ENCODE data around the gene NAGA. TPM values are rescaled to one million over a fixed set of nuclear protein-coding genes. Genes with fewer than 3 reads are reported as not detected.
A peak's percentile ranks its signal among the peaks of the same experiment; 100 is the strongest.

NAGA gene
- total and polyA plus RNA-seq, 2 donors (not counting 1 experiment from before 2014, with no cell fraction given): 13.2 to 20.2 TPM

- WGBS (ENCODE audit: insufficient coverage): under 1% methylated on average over 68 of the region's 71 CpGs
- Mint-ChIP-seq H3K27ac (peak within 1 kb of the TSS; percentile 97), H3K4me3 (peak within 1 kb of the TSS; percentile 96), H3K27me3 (no peaks in the 10 kb centered on the region), H3K4me1 (peaks cover 41% of the 10 kb centered on the region), H3K9me3 (ENCODE audit: insufficient read depth) (no peaks in the 10 kb centered on the region)
- no peak for TF ChIP-seq CTCF (IDR thresholded peaks at IDR 0.05)
- TF ChIP-seq EZH2 (IDR thresholded peaks at IDR 0.05; ENCODE audit: borderline replicate concordance, insufficient read depth, low read depth, low read length, poor library complexity, severe bottlenecking): no peak
- Histone ChIP-seq H3K4me2 (replicated peaks; ENCODE audit: low read depth, low read length, poor library complexity, severe bottlenecking) (peak within 1 kb of the TSS; percentile 88), H3K9ac (ENCODE audit: low read length) (peak within 1 kb of the TSS; percentile 97), H3K79me2 (ENCODE audit: control insufficient read depth, insufficient read depth, low read length) (peaks cover 51% of the 10 kb centered on the region), H2AFZ (ENCODE audit: insufficient read depth, low read depth, low read length, poor library complexity, severe bottlenecking) (peak within 1 kb of the TSS; percentile 90), H3K27me3 (replicated peaks in 1 of 4; ENCODE audit: control extremely low read depth in 1 of 4, control insufficient read depth in 3 of 4, insufficient read depth in 4 of 4, low read length in 3 of 4) (no peaks in the 10 kb centered on the region), H3K27ac (ENCODE audit: low read length in 2 of 2) (peak within 1 kb of the TSS; percentile 99), H3K9me3 (ENCODE audit: control extremely low read depth in 1 of 3, control insufficient read depth in 2 of 3, insufficient read depth in 1 of 3, low read length in 2 of 3) (no peaks in the 10 kb centered on the region), H4K20me1 (ENCODE audit: control insufficient read depth, insufficient read depth, low read length, poor library complexity, severe bottlenecking) (peaks cover 7% of the 10 kb centered on the region), H3K36me3 (replicated peaks in 1 of 2; ENCODE audit: control extremely low read depth in 1 of 2, control insufficient read depth in 1 of 2, extremely low read depth in 1 of 2, insufficient read depth in 2 of 2, low read length in 1 of 2) (peaks cover 0 to 27% of the 10 kb centered on the region in 2 experiments), H3K4me3 (ENCODE audit: control extremely low read depth in 1 of 5, extremely low read depth in 1 of 5, insufficient read depth in 1 of 5, low read depth in 2 of 5, low read length in 4 of 5) (peak within 1 kb of the TSS; percentile 66 to 92 (median 86)), H3K4me1 (ENCODE audit: control insufficient read depth in 2 of 2, insufficient read depth in 2 of 2, low read length in 2 of 2) (peaks cover 22 to 32% of the 10 kb centered on the region in 2 donors)
- ATAC-seq (ENCODE audit: low read depth): peak; percentile 86
- intact Hi-C loops (cut with micrococcal nuclease): loop anchor here (1.0 to 2.0 kb wide), 4 partner anchors 9 to 793 kb away; partner anchors contain the start of genes NAGA, NDUFA6 and RANGAP1
- peak; percentile 100 for DNase-seq
- ChIA-PET POLR2A (interaction anchor here (0.6 to 4.0 kb wide), 9 partner anchors 10 to 576 kb away, joined by 3 to 45 read pairs (median 5); partner anchors contain the start of genes CCDC134, NAGA, NDUFA6 and POLDIP3), CTCF (interaction anchor here (0.9 to 4.0 kb wide), 8 partner anchors 11 to 383 kb away, joined by 3 to 41 read pairs (median 4); partner anchors contain the start of gene NDUFA6)
Observed at GRCh38 chr22:42079319-42080251, 9.0 kb upstream of the NAGA start, which contains the start of gene SMDT1. Gene SMDT1 (plus strand): TSS chr22:42079700. CDS start chr22:42079769, 69 bp downstream.
